ENCODE measurements around the gene MMP14.

DNA sequence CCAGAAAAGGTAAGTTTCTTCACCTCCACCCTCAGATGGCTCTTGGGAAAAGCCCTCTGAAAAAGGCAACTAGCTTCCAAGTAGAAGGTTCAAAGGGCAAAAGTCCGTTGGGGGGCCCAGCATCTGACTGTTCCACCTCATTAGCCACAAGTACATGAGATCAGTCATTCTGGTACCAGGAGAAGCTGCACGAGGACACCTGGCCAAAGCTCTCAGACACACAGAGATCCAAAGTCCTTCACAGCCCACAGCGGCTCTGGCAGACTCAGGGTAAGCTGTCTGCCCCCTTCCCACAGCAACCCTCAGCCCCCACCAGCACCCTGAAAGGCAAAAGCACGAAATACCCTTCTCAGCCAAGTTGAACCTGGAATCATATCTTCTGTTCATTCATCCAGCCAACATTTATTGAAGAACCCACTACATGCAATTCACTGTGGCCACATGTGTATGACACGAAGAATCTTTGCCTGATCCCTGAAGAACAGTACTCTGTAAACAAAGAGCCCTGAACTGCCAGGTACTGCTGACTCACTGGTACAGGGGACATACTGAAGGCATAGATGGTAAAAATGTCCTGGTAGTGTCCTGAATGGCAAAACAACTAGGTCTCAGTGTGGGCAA lies 40.2 kb upstream of the MMP14 start:
- TF ChIP-seq, protein P1, sequence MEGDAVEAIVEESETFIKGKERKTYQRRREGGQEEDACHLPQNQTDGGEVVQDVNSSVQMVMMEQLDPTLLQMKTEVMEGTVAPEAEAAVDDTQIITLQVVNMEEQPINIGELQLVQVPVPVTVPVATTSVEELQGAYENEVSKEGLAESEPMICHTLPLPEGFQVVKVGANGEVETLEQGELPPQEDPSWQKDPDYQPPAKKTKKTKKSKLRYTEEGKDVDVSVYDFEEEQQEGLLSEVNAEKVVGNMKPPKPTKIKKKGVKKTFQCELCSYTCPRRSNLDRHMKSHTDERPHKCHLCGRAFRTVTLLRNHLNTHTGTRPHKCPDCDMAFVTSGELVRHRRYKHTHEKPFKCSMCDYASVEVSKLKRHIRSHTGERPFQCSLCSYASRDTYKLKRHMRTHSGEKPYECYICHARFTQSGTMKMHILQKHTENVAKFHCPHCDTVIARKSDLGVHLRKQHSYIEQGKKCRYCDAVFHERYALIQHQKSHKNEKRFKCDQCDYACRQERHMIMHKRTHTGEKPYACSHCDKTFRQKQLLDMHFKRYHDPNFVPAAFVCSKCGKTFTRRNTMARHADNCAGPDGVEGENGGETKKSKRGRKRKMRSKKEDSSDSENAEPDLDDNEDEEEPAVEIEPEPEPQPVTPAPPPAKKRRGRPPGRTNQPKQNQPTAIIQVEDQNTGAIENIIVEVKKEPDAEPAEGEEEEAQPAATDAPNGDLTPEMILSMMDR (IDR thresholded peaks at IDR 0.05): no peak
- no peak for TF ChIP-seq EP300 (IDR thresholded peaks at IDR 0.05)
- no peak for TF ChIP-seq POLR2AphosphoS5 (IDR thresholded peaks at IDR 0.05)

Measured in suprapubic skin (tissue), 4 donors.